ENCODE measurements around the gene HMMR. TPM values are rescaled to one million over a fixed set of nuclear protein-coding genes. Genes with fewer than 3 reads are reported as not detected.
A peak's percentile ranks its signal among the peaks of the same experiment; 100 is the strongest.
"Not testable (repeated sequence)": the region's sequence is repeated elsewhere in the genome, so short reads cannot be mapped to it uniquely, and the experiment has no call there.

HMMR gene
- total RNA-seq: 10 to 100 TPM; 50.5 to 54.5 TPM

- Mint-ChIP-seq H3K27ac (peak within 1 kb of the TSS; percentile 99), H3K36me3 (peaks cover 28% of the 10 kb centered on the region), H3K9me3 (no peaks in the 10 kb centered on the region), H3K27me3 (no peaks in the 10 kb centered on the region), H3K4me3 (peak within 1 kb of the TSS; percentile 99), H3K4me1 (peaks cover 31% of the 10 kb centered on the region)
- no peak for ATAC-seq (ENCODE audit: low read depth)
- no peak for DNase-seq
- POLR2A ChIA-PET: interaction anchor here (0.9 to 6.8 kb wide), 15 partner anchors 9 to 51 kb away, joined by 3 to 177 read pairs (median 6); partner anchors contain the start of genes CCNG1 and MAT2B
These were observed at the start of gene HMMR for GRCh38 chr5:163460562-163461171. Gene HMMR (plus strand): TSS chr5:163460632. CDS start chr5:163460693, 61 bp downstream.

GRCh38 chr5:163415673-163416072 is 44.8 kb upstream of the HMMR start:
- POLR2A ChIA-PET; ATAC-seq (ENCODE audit: low read depth); DNase-seq; H3K9me3 Mint-ChIP-seq; H3K27ac Mint-ChIP-seq; H3K36me3 Mint-ChIP-seq; H3K4me1 Mint-ChIP-seq; H3K4me3 Mint-ChIP-seq: not testable (repeated sequence)
- peaks cover 27% of the 10 kb centered on the region for H3K27me3 Mint-ChIP-seq

GRCh38 chr5:163424836-163425235 is 35.6 kb upstream of the HMMR start:
- no peaks in the 10 kb centered on the region for H3K36me3 Mint-ChIP-seq
- POLR2A ChIA-PET: no interaction called here

GRCh38 chr5:163426128-163426527 is 34.3 kb upstream of the HMMR start:
- POLR2A ChIA-PET; H3K9me3 Mint-ChIP-seq; H3K27ac Mint-ChIP-seq; H3K36me3 Mint-ChIP-seq; H3K27me3 Mint-ChIP-seq; ATAC-seq (ENCODE audit: low read depth); DNase-seq; H3K4me3 Mint-ChIP-seq; H3K4me1 Mint-ChIP-seq: not testable (repeated sequence)

More at GRCh38 chr5:163424836-163425235, 35.6 kb upstream of the HMMR start:
- Mint-ChIP-seq H3K9me3 (no peaks in the 10 kb centered on the region), H3K4me1 (peaks cover 2% of the 10 kb centered on the region), H3K27ac (no peak overlapping the region), H3K4me3 (no peak overlapping the region), H3K27me3 (peaks cover 2% of the 10 kb centered on the region)
- ATAC-seq (ENCODE audit: low read depth) (no peak), DNase-seq (no peak)

- DNase-seq: no peak
- H3K36me3 Mint-ChIP-seq: peaks cover 1% of the 10 kb centered on the region
- H3K4me1 Mint-ChIP-seq: peaks cover 7% of the 10 kb centered on the region
- POLR2A ChIA-PET: no interaction called here
- no peak overlapping the region for H3K27ac Mint-ChIP-seq
- no peaks in the 10 kb centered on the region for H3K9me3 Mint-ChIP-seq
- ATAC-seq (ENCODE audit: low read depth): no peak
- peaks cover 15% of the 10 kb centered on the region for H3K27me3 Mint-ChIP-seq
- no peak overlapping the region for H3K4me3 Mint-ChIP-seq
These were observed 27.9 kb upstream of the HMMR start for GRCh38 chr5:163432544-163432943.

GRCh38 chr5:163433271-163433670 is 27.2 kb upstream of the HMMR start:
- ATAC-seq (ENCODE audit: low read depth) (no peak), DNase-seq (no peak)
- POLR2A ChIA-PET: interaction anchor here (0.8 kb wide), 1 partner anchor 28 kb away, joined by 3 read pairs; no protein-coding TSS in a partner anchor
- Mint-ChIP-seq H3K36me3 (peaks cover 1% of the 10 kb centered on the region), H3K27ac (no peak overlapping the region), H3K4me1 (peaks cover 11% of the 10 kb centered on the region), H3K4me3 (no peak overlapping the region), H3K9me3 (no peaks in the 10 kb centered on the region), H3K27me3 (peaks cover 15% of the 10 kb centered on the region)

- H3K9me3 Mint-ChIP-seq: no peaks in the 10 kb centered on the region
- H3K27me3 Mint-ChIP-seq: peaks cover 15% of the 10 kb centered on the region
- DNase-seq: no peak
- H3K27ac Mint-ChIP-seq: no peak overlapping the region
- H3K4me1 Mint-ChIP-seq: peaks cover 21% of the 10 kb centered on the region
- peaks cover 5% of the 10 kb centered on the region for H3K36me3 Mint-ChIP-seq
- ATAC-seq (ENCODE audit: low read depth): no peak
- H3K4me3 Mint-ChIP-seq: no peak overlapping the region
- POLR2A ChIA-PET: no interaction called here
These were observed 26.0 kb upstream of the HMMR start for GRCh38 chr5:163434401-163434866.

- H3K27me3 Mint-ChIP-seq: peaks cover 13% of the 10 kb centered on the region
- peak overlapping the region; percentile 85 for H3K27ac Mint-ChIP-seq
- H3K4me3 Mint-ChIP-seq: peak overlapping the region; percentile 94
- no peak for ATAC-seq (ENCODE audit: low read depth)
- H3K4me1 Mint-ChIP-seq: peaks cover 36% of the 10 kb centered on the region
- POLR2A ChIA-PET: no interaction called here
- H3K9me3 Mint-ChIP-seq: no peaks in the 10 kb centered on the region
- H3K36me3 Mint-ChIP-seq: peaks cover 16% of the 10 kb centered on the region
- no peak for DNase-seq
These were observed 23.9 kb upstream of the HMMR start for GRCh38 chr5:163436515-163436914.

GRCh38 chr5:163437011-163437308 is 23.5 kb upstream of the HMMR start:
- peak overlapping the region; percentile 85 for H3K27ac Mint-ChIP-seq
- H3K9me3 Mint-ChIP-seq: no peaks in the 10 kb centered on the region
- peaks cover 36% of the 10 kb centered on the region for H3K4me1 Mint-ChIP-seq
- peaks cover 13% of the 10 kb centered on the region for H3K27me3 Mint-ChIP-seq
- H3K36me3 Mint-ChIP-seq: peaks cover 16% of the 10 kb centered on the region
- peak overlapping the region; percentile 94 for H3K4me3 Mint-ChIP-seq
- POLR2A ChIA-PET: interaction anchor here (1.0 to 7.1 kb wide), 4 partner anchors 22 to 72 kb away, joined by 3 to 161 read pairs (median 7); partner anchors contain the start of genes HMMR, MAT2B and NUDCD2
- no peak for ATAC-seq (ENCODE audit: low read depth)
- no peak for DNase-seq

GRCh38 chr5:163437309-163438182 is 22.9 kb upstream of the HMMR start, which contains the start of gene CCNG1:
Gene CCNG1 (plus strand): TSS chr5:163437595. CDS start chr5:163439257, 1,662 bp downstream.
- peak within 1 kb of the TSS; percentile 94 for H3K4me3 Mint-ChIP-seq
- peaks cover 21% of the 10 kb centered on the region for H3K36me3 Mint-ChIP-seq
- DNase-seq (peak; percentile 83), ATAC-seq (ENCODE audit: low read depth) (peak; percentile 98)
- H3K27ac Mint-ChIP-seq: peak within 1 kb of the TSS; percentile 85
- POLR2A ChIA-PET: interaction anchor here (1.0 to 7.1 kb wide), 6 partner anchors 13 to 72 kb away, joined by 3 to 161 read pairs (median 4); partner anchors contain the start of genes HMMR, MAT2B and NUDCD2
- peaks cover 9% of the 10 kb centered on the region for H3K27me3 Mint-ChIP-seq
- peaks cover 36% of the 10 kb centered on the region for H3K4me1 Mint-ChIP-seq
- H3K9me3 Mint-ChIP-seq: no peaks in the 10 kb centered on the region

GRCh38 chr5:163439092-163439425 is 21.4 kb upstream of the HMMR start:
- DNase-seq (no peak), ATAC-seq (ENCODE audit: low read depth) (no peak)
- H3K4me1 Mint-ChIP-seq: peaks cover 36% of the 10 kb centered on the region
- peaks cover 1% of the 10 kb centered on the region for H3K27me3 Mint-ChIP-seq
- POLR2A ChIA-PET: interaction anchor here (1.8 to 7.1 kb wide), 2 partner anchors 12 to 20 kb away, joined by 5 to 161 read pairs; partner anchors contain the start of genes HMMR and NUDCD2
- no peaks in the 10 kb centered on the region for H3K9me3 Mint-ChIP-seq
- peaks cover 27% of the 10 kb centered on the region for H3K36me3 Mint-ChIP-seq
- H3K27ac Mint-ChIP-seq: peak overlapping the region; percentile 64
- H3K4me3 Mint-ChIP-seq: peak overlapping the region; percentile 94

- DNase-seq: no peak
- H3K27me3 Mint-ChIP-seq: no peaks in the 10 kb centered on the region
- POLR2A ChIA-PET: interaction anchor here (1.1 to 7.1 kb wide), 2 partner anchors 18 to 64 kb away, joined by 3 to 161 read pairs; partner anchors contain the start of genes HMMR, MAT2B and NUDCD2
- no peak overlapping the region for H3K27ac Mint-ChIP-seq
- H3K4me3 Mint-ChIP-seq: no peak overlapping the region
- peaks cover 36% of the 10 kb centered on the region for H3K4me1 Mint-ChIP-seq
- peaks cover 30% of the 10 kb centered on the region for H3K36me3 Mint-ChIP-seq
- H3K9me3 Mint-ChIP-seq: no peaks in the 10 kb centered on the region
- ATAC-seq (ENCODE audit: low read depth): no peak
These were observed 19.5 kb upstream of the HMMR start for GRCh38 chr5:163440954-163441353.

- no peaks in the 10 kb centered on the region for H3K9me3 Mint-ChIP-seq
- ATAC-seq (ENCODE audit: low read depth): no peak
- H3K27ac Mint-ChIP-seq: no peak overlapping the region
- peaks cover 18% of the 10 kb centered on the region for H3K4me1 Mint-ChIP-seq
- H3K27me3 Mint-ChIP-seq: no peaks in the 10 kb centered on the region
- no peak for DNase-seq
- H3K4me3 Mint-ChIP-seq: no peak overlapping the region
- POLR2A ChIA-PET: interaction anchor here (0.6 kb wide), 1 partner anchor 12 kb away, joined by 4 read pairs; no protein-coding TSS in a partner anchor
- H3K36me3 Mint-ChIP-seq: peaks cover 55% of the 10 kb centered on the region
These were observed 15.9 kb upstream of the HMMR start for GRCh38 chr5:163444526-163444925.

Data from activated naive CD8-positive, alpha-beta T cell treated with anti-CD3 and anti-CD28 coated beads, Interleukin-2, amount 10 ng/mL, durations not matched to agents 7 days and 5 days (primary cell).